Karpas-422 (cell line): ENCODE measurements around the gene TLCD2. TPM values are rescaled to one million over a fixed set of nuclear protein-coding genes. Genes with fewer than 3 reads are reported as not detected.

Experiments
- DNase-seq: peaks from one replicate; pipeline ENCODE4 v3.0.0-alpha.2; 2015
- H2AFZ ChIP-seq: fragments of 200-600 bp; sonication (generic); 2 replicates; pipeline ENCODE4 v1.6.1; 2014; ENCODE audit warnings: antibody characterized with exemption, low read length, mixed read lengths
- H3K27ac ChIP-seq: fragments of 200-600 bp; sonication (generic); 2 replicates; pipeline ENCODE4 v1.5.1; 2014; ENCODE audit warnings: mild to moderate bottlenecking, low read length, moderate library complexity
- H3K27me3 ChIP-seq: fragments of 200-600 bp; sonication (generic); 2 replicates; pipeline ENCODE4 v1.6.1; 2014; ENCODE audit warnings: low read length, mixed read lengths
- H3K36me3 ChIP-seq: fragments of 200-600 bp; sonication (generic); 2 replicates; pipeline ENCODE4 v1.6.1; 2014; ENCODE audit warnings: low read length, mixed read lengths; ENCODE audit not compliant: insufficient read depth
- H3K4me1 ChIP-seq: fragments of 200-600 bp; sonication (generic); 2 replicates; pipeline ENCODE4 v1.6.1; 2014; ENCODE audit warnings: mild to moderate bottlenecking, low read length, mixed read lengths
- H3K4me2 ChIP-seq: fragments of 200-600 bp; sonication (generic); 2 replicates; pipeline ENCODE4 v1.6.1; 2014; ENCODE audit warnings: low read length, low read depth, mild to moderate bottlenecking; ENCODE audit not compliant: poor library complexity, severe bottlenecking
- H3K4me3 ChIP-seq: fragments of 200-600 bp; sonication (generic); 2 replicates; pipeline ENCODE4 v1.5.1; 2014; ENCODE audit warnings: mild to moderate bottlenecking, antibody characterized with exemption, low read length, mixed read lengths
- H3K79me2 ChIP-seq: fragments of 200-600 bp; sonication (generic); 2 replicates; pipeline ENCODE4 v1.6.1; 2014; ENCODE audit warnings: mild to moderate bottlenecking, low read length, mixed read lengths
- H3K9ac ChIP-seq: fragments of 200-600 bp; sonication (generic); 2 replicates; pipeline ENCODE4 v1.6.0; 2014; ENCODE audit warnings: low read length
- H3K9me2 ChIP-seq: fragments of 200-600 bp; sonication (generic), shearing (Covaris generic); replicated peaks from 2 replicates; pipeline ENCODE4 v1.6.0; 2014; ENCODE audit warnings: mild to moderate bottlenecking, low read length, moderate library complexity; ENCODE audit not compliant: insufficient read depth
- H3K9me3 ChIP-seq: fragments of 300-700, 200-600 bp; sonication (generic); 2 replicates; pipeline ENCODE4 v1.6.1; 2014; ENCODE audit warnings: low read length, mixed read lengths
- H4K20me1 ChIP-seq: fragments of 200-600 bp; sonication (generic); 2 replicates; pipeline ENCODE4 v1.6.1; 2014; ENCODE audit warnings: mild to moderate bottlenecking, antibody characterized with exemption, low read length, low read depth; ENCODE audit not compliant: insufficient read depth
- total RNA-seq: library from RNA; depleted of rRNA; stranded (reverse); fragments of >200 nt; shearing (Covaris generic); gene quantifications from 2 replicates; pipeline ENCODE4 v1.2.3, GENCODE V29; 2014; ENCODE audit warnings: low replicate concordance

TLCD2 gene
- total RNA-seq, 1 experiment from 2014 or later, result not detected

DNA sequence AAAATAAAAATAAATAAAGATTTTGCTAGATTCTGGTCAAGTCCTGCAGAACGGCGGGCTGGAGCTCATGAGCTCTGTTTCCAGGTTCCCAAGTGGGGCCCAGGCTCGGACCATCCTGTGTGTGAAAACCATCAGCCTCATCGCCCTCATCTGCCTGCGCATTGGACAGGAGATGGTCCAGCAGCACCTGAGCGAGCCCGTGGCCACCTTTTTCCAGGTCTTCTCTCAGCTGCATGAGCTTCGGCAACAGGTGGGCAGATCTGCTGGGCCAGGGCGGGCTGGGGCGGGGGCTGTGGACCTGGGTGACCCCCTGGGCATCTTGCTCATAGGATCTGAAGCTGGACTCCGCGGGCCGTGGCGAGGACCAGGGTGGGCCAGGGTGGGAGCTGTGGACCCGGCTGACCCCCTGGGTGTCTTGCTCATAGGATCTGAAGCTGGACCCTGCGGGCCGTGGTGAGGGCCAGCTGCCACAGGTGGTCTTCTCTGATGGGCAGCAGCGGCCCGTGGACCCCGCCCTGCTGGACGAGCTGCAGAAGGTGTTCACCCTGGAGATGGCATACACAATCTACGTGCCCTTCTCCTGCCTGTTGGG, 22.2 kb upstream of the TLCD2 start:
- H3K4me2 ChIP-seq, result peak overlapping the region; percentile 67
- no peaks in the 10 kb centered on the region for H3K27me3 ChIP-seq
- H3K4me1 ChIP-seq, result peaks cover 50% of the 10 kb centered on the region
- no peaks in the 10 kb centered on the region; the same call in 1 of the 2 replicates for H3K36me3 ChIP-seq
- no peaks in the 10 kb centered on the region for H3K79me2 ChIP-seq
- H3K4me3 ChIP-seq, result peak overlapping the region; percentile 37; the same call in 1 of the 2 replicates
- H3K9ac ChIP-seq, result peak overlapping the region; percentile 55
- DNase-seq, result no peak
- peaks cover 3% of the 10 kb centered on the region; the same call in 1 of the 2 replicates for H4K20me1 ChIP-seq
- peak overlapping the region; percentile 77 for H3K27ac ChIP-seq
- no peaks in the 10 kb centered on the region for H3K9me2 ChIP-seq
- H2AFZ ChIP-seq, result no peak overlapping the region
- H3K9me3 ChIP-seq, result no peaks in the 10 kb centered on the region

DNA sequence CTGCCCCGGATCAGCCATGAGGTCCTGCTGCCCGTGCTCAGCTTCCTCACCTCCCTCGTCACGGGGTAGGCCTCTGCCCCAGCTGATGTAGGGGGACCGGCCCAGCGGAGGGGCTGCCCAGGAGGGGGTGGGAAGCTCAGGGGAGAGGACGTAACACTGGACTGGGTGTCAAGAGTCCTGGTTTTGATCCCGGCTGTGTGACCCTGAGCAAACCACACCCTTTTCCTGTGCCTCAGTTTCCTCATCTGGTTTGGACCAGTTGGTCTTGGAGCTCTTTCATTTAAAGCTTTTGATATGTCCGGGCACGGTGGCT, 21.0 kb upstream of the TLCD2 start:
- H3K9ac ChIP-seq, result no peak overlapping the region
- no peak overlapping the region for H3K27ac ChIP-seq
- H3K9me2 ChIP-seq, result no peaks in the 10 kb centered on the region
- no peak overlapping the region for H3K4me2 ChIP-seq
- H3K4me1 ChIP-seq, result peaks cover 41% of the 10 kb centered on the region
- no peak overlapping the region for H2AFZ ChIP-seq
- peak; percentile 35 for DNase-seq
- no peaks in the 10 kb centered on the region for H3K9me3 ChIP-seq
- no peak overlapping the region for H3K4me3 ChIP-seq
- H3K27me3 ChIP-seq, result no peaks in the 10 kb centered on the region
- peaks cover 1% of the 10 kb centered on the region; the same call in 1 of the 2 replicates for H4K20me1 ChIP-seq
- H3K36me3 ChIP-seq, result no peaks in the 10 kb centered on the region; the same call in 1 of the 2 replicates
- H3K79me2 ChIP-seq, result no peaks in the 10 kb centered on the region

DNA sequence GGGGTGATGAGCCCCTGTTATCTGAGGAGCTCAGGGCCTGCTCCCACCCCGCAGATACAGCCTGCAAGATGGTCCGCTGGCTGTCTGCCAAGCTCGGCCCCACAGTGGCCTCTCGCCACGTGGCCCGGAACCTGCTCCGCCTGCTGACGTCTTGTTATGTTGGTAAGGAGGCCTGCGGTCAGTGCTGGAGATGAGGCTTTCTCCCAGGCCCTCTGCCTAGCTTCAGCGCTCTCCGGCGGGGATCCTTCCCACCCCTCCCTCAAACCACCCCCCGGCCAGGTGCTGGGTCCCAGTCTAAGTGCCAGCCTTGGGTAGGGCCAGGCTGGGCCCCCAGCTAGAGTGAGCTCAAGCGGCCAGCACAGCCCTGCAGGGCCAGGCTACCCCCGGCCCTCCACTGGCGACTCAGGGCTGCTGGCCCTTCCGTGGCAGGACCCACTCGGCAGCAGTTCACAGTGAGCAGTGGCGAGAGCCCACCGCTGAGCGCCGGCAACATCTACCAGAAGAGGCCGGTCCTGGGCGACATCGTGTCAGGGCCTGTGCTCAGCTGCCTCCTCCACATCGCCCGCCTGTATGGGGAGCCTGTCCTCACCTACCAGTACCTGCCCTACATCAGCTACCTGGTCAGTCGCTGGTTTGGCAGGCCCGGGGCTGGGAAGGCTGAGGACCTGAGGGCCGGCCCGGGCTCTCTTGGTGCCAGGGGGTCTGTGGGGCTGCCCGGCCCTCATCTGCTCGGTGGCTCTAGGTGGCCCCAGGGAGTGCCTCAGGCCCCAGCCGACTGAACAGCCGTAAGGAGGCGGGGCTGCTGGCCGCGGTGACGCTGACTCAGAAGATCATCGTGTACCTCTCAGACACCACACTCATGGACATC, 20.4 kb upstream of the TLCD2 start:
- H3K27ac ChIP-seq, result no peak overlapping the region
- no peaks in the 10 kb centered on the region for H4K20me1 ChIP-seq
- H3K9me3 ChIP-seq, result no peaks in the 10 kb centered on the region
- no peaks in the 10 kb centered on the region; the same call in 1 of the 2 replicates for H3K36me3 ChIP-seq
- no peaks in the 10 kb centered on the region for H3K27me3 ChIP-seq
- no peak overlapping the region for H3K4me3 ChIP-seq
- DNase-seq, result peak; percentile 33
- H3K79me2 ChIP-seq, result peaks cover 4% of the 10 kb centered on the region
- no peak overlapping the region for H3K9ac ChIP-seq
- no peak overlapping the region for H3K4me2 ChIP-seq
- no peaks in the 10 kb centered on the region for H3K9me2 ChIP-seq
- peaks cover 39% of the 10 kb centered on the region for H3K4me1 ChIP-seq
- H2AFZ ChIP-seq, result no peak overlapping the region

DNA sequence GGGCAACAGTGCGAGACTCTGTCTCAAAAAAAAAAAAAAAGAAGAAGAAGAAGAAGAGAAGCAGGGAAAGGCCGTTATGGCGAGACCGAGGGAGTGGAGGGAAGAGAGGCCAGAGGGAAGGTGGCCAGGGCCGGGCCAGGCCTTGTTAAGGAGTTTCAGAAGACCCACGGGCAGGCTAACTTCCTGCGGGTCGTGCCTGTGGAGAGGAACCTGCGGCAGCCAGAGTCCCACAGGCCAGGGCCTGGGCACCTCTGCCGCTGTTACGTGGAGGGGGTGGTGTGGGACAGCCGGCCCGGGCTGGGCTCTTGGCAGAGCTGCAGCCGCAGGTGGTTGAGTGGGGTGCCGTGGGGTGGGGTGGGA, 19.8 kb upstream of the TLCD2 start:
- H2AFZ ChIP-seq, result no peak overlapping the region
- no peak overlapping the region for H3K27ac ChIP-seq
- no peaks in the 10 kb centered on the region for H3K9me3 ChIP-seq
- no peak overlapping the region for H3K4me3 ChIP-seq
- peaks cover 39% of the 10 kb centered on the region for H3K4me1 ChIP-seq
- no peaks in the 10 kb centered on the region for H4K20me1 ChIP-seq
- peaks cover 10% of the 10 kb centered on the region for H3K79me2 ChIP-seq
- no peak for DNase-seq
- no peak overlapping the region for H3K9ac ChIP-seq
- no peaks in the 10 kb centered on the region for H3K27me3 ChIP-seq
- H3K9me2 ChIP-seq, result no peaks in the 10 kb centered on the region
- H3K4me2 ChIP-seq, result no peak overlapping the region
- H3K36me3 ChIP-seq, result no peaks in the 10 kb centered on the region; the same call in 1 of the 2 replicates

DNA sequence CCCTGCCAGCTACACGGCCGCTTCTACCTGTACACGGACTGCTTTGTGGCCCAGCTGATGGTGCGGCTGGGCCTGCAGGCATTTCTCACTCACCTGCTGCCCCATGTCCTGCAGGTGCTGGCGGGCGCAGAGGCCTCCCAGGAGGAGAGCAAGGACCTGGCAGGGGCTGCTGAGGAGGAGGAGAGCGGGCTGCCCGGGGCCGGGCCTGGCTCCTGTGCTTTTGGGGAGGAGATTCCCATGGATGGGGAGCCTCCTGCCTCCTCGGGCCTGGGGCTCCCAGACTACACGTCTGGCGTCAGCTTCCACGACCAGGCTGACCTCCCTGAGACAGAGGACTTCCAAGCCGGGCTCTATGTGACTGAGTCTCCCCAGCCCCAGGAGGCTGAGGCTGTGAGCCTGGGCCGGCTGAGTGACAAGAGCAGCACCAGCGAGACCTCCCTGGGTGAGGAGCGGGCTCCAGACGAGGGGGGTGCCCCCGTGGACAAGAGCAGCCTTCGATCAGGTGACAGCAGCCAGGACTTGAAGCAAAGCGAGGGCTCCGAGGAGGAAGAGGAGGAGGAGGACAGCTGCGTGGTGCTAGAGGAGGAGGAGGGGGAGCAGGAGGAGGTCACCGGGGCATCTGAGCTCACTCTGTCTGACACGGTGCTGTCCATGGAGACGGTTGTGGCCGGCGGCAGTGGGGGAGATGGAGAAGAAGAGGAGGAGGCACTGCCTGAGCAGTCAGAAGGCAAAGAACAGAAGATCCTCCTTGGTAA, 17.9 kb upstream of the TLCD2 start:
- Histone ChIP-seq H2AFZ (no peak overlapping the region), H3K36me3 (no peaks in the 10 kb centered on the region), H3K79me2 (peaks cover 12% of the 10 kb centered on the region), H3K9me2 (no peaks in the 10 kb centered on the region), H3K9me3 (no peaks in the 10 kb centered on the region), H3K4me1 (peaks cover 32% of the 10 kb centered on the region), H4K20me1 (no peaks in the 10 kb centered on the region), H3K27ac (no peak overlapping the region), H3K4me2 (no peak overlapping the region), H3K27me3 (no peaks in the 10 kb centered on the region), H3K9ac (no peak overlapping the region), H3K4me3 (no peak overlapping the region)
- peak; percentile 37 for DNase-seq

DNA sequence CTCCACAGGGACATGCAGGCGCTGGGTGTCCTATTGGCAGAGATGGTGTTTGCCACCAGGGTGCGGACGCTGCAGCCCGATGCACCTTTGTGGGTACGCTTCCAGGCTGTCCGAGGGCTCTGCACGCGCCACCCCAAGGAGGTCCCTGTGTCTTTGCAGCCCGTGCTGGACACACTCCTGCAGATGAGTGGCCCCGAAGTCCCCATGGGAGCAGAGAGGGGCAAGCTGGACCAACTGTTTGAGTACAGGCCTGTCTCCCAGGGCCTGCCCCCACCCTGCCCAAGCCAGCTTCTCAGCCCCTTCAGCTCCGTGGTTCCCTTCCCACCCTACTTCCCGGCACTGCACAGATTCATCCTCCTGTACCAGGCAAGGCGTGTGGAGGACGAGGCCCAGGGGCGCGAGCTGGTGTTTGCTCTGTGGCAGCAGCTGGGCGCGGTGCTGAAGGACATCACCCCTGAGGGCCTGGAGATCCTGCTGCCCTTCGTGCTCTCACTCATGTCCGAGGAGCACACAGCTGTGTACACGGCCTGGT, 17.1 kb upstream of the TLCD2 start:
- Histone ChIP-seq H3K4me1 (peaks cover 32% of the 10 kb centered on the region), H2AFZ (no peak overlapping the region), H3K79me2 (peaks cover 12% of the 10 kb centered on the region), H3K9me3 (no peaks in the 10 kb centered on the region), H3K4me3 (no peak overlapping the region), H3K27me3 (no peaks in the 10 kb centered on the region), H3K9ac (no peak overlapping the region), H3K36me3 (no peaks in the 10 kb centered on the region), H3K27ac (no peak overlapping the region), H3K9me2 (no peaks in the 10 kb centered on the region), H4K20me1 (no peaks in the 10 kb centered on the region), H3K4me2 (no peak overlapping the region)
- DNase-seq, result no peak

DNA sequence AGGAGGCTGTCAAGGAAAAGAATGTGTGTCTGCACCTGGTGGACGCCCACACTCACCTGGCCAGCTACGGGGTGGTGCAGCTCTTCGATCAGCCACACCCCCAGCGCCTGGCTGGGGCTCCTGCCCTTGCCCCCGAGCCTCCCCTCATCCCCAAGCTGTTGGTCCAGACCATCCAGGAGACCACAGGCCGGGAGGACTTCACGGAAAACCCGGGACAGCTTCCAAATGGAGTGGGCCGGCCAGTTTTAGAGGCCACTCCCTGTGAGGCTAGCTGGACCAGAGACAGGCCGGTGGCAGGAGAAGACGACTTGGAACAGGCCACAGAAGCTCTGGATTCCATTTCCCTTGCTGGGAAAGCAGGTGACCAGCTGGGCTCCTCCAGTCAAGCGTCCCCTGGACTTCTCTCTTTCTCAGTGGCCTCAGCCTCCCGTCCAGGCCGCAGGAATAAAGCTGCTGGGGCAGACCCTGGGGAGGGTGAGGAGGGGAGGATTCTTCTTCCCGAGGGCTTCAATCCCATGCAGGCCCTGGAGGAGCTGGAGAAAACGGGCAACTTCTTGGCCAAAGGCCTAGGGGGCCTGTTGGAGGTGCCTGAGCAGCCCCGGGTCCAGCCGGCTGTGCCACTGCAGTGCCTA, 16.6 kb upstream of the TLCD2 start:
- H3K9me2 ChIP-seq, result no peaks in the 10 kb centered on the region
- H3K9ac ChIP-seq, result no peak overlapping the region
- H3K4me1 ChIP-seq, result peaks cover 34% of the 10 kb centered on the region
- H3K9me3 ChIP-seq, result no peaks in the 10 kb centered on the region
- H3K27me3 ChIP-seq, result no peaks in the 10 kb centered on the region
- H3K27ac ChIP-seq, result no peak overlapping the region
- no peaks in the 10 kb centered on the region for H3K36me3 ChIP-seq
- H4K20me1 ChIP-seq, result no peaks in the 10 kb centered on the region
- H3K4me2 ChIP-seq, result no peak overlapping the region
- no peak overlapping the region for H2AFZ ChIP-seq
- no peak overlapping the region for H3K4me3 ChIP-seq
- peaks cover 12% of the 10 kb centered on the region for H3K79me2 ChIP-seq
- no peak for DNase-seq
